OCI-LY3 (cell line): Measurements from ENCODE around the gene HSD17B13.

Experiments
- CTCF ChIP-seq: fragments of 200-600, 300-600 bp; sonication (generic); IDR thresholded peaks from 2 replicates; pipeline ENCODE4 v1.5.1; 2014; ENCODE audit warnings: antibody characterized with exemption, low read length, low read depth
- EZH2phosphoT487 ChIP-seq: fragments of 200-600 bp; shearing (Covaris generic); IDR thresholded peaks from 2 replicates; pipeline ENCODE4 v1.6.1; 2018; ENCODE audit warnings: antibody characterized with exemption, mixed run types, low read depth

GRCh38 chr4:87366521-87367162 lies 44.0 kb upstream of the HSD17B13 start:
- TF ChIP-seq CTCF (no peak), EZH2phosphoT487 (no peak)
